ENCODE measurements around the gene CHST8. TPM values are rescaled to one million over a fixed set of nuclear protein-coding genes. Genes with fewer than 3 reads are reported as not detected.

The CHST8 gene
- total and polyA plus RNA-seq, 12 donors, result 0.13 to 0.50 (median 0.22) TPM; not detected in 3

DNA sequence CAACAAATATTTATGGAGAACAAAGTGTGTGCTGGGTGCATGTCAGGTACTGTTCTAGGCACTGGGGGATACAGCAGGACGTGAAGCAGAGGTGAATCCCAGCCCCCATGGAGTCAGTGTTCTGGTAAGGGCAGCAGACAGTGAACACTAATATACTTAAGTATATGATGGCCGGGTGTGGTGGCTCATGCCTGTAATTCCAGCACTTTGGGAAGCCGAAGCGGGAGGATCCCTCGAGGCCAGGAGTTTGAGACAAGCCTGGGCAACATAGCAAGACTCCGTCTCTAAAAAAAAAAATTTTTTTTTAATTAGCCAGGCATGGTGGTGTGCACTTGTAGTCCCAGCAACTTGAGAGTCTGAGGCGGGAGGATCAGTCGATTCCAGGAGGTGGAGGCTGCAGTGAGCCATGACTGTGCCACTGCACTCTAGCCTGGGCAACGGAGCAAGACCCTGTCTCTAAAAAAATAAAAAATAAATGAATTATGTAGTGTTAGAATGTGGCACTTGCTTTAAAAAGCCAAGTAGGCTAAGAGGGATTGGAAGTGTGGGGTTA lies 22.6 kb downstream of the CHST8 start:
- TF ChIP-seq, protein P1, sequence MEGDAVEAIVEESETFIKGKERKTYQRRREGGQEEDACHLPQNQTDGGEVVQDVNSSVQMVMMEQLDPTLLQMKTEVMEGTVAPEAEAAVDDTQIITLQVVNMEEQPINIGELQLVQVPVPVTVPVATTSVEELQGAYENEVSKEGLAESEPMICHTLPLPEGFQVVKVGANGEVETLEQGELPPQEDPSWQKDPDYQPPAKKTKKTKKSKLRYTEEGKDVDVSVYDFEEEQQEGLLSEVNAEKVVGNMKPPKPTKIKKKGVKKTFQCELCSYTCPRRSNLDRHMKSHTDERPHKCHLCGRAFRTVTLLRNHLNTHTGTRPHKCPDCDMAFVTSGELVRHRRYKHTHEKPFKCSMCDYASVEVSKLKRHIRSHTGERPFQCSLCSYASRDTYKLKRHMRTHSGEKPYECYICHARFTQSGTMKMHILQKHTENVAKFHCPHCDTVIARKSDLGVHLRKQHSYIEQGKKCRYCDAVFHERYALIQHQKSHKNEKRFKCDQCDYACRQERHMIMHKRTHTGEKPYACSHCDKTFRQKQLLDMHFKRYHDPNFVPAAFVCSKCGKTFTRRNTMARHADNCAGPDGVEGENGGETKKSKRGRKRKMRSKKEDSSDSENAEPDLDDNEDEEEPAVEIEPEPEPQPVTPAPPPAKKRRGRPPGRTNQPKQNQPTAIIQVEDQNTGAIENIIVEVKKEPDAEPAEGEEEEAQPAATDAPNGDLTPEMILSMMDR (IDR thresholded peaks at IDR 0.05), result no peak
- H3K27ac ChIP-seq, result no peak overlapping the region
- DNase-seq, result no peak
- 87 to 88% methylated on average over 9 of the region's 9 CpGs for WGBS, 2 donors
- H3K36me3 ChIP-seq, result no peaks in the 10 kb centered on the region
- peaks cover 0 to 23% (median 10%) of the 10 kb centered on the region in 7 donors for H3K27me3 ChIP-seq
- ATAC-seq, result no peak
- no peaks in the 10 kb centered on the region for H3K4me1 ChIP-seq
- intact Hi-C loops (cut with DNase I), result no loop called here
- no peaks in the 10 kb centered on the region for H3K9me3 ChIP-seq
- H3K4me3 ChIP-seq, result no peak overlapping the region

DNA sequence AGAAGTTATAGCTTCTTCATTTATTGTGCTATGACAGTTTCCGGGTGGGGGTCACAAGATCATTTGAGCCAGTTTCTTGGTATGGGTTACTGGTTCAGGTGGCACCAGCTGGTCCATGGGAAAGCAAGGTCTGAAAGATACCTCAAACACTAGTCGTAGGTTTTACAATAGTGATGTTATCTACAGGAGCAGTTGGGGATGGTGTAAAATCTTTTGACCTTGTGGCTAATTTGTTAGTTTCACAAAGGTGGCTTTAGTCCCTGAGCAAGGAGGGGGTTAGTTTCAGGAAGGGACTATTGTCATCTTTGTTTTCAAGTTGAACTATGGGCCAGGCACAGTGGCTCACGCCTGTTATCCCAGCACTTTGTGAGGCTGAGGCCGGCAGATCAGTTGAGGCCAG lies 24.6 kb downstream of the CHST8 start:
- Histone ChIP-seq H3K27ac (no peak overlapping the region), H3K4me3 (no peak overlapping the region), H3K36me3 (no peaks in the 10 kb centered on the region), H3K4me1 (no peaks in the 10 kb centered on the region), H3K9me3 (peaks cover 0 to 1% (median 0%) of the 10 kb centered on the region in 11 donors), H3K27me3 (peaks cover 0 to 13% (median under 1%) of the 10 kb centered on the region in 7 donors)
- TF ChIP-seq, protein P1 (IDR thresholded peaks at IDR 0.05), result no peak
- intact Hi-C loops (cut with DNase I), result no loop called here
- ATAC-seq (no peak), DNase-seq (no peak)
- WGBS, 2 donors, result 86 to 89% methylated on average over 4 of the region's 4 CpGs

DNA sequence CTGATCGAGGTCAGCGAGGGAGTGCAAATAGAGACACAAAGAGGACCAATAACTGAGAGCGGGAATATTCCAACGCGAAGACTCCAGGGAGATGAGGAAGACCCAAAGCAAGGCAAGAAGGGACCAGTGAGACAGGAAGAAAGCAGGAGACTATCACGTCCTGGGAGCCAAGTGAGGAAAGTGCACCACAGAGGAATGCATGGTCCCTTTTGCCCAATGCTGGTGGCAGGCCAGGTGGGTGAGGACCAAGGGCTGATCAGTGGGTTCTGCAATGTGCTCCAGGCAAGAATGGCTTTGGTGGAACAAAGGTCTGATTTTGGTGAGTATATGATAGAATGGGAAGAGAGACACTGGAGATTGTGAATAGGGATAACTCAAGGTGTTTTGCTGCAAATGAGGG lies 25.4 kb downstream of the CHST8 start:
- intact Hi-C loops (cut with DNase I), result no loop called here
- TF ChIP-seq, protein P1 (IDR thresholded peaks at IDR 0.05), result no peak
- no peak for DNase-seq
- 77 to 82% methylated on average over 6 of the region's 6 CpGs for WGBS, 2 donors
- no peaks in the 10 kb centered on the region for H3K4me1 ChIP-seq
- no peaks in the 10 kb centered on the region for H3K36me3 ChIP-seq
- no peak for ATAC-seq
- peaks cover 0 to 9% (median 0%) of the 10 kb centered on the region in 11 donors for H3K9me3 ChIP-seq
- H3K27ac ChIP-seq, result no peak overlapping the region
- no peak overlapping the region for H3K4me3 ChIP-seq
- H3K27me3 ChIP-seq, result peaks cover 0 to 13% (median 0%) of the 10 kb centered on the region in 7 donors

DNA sequence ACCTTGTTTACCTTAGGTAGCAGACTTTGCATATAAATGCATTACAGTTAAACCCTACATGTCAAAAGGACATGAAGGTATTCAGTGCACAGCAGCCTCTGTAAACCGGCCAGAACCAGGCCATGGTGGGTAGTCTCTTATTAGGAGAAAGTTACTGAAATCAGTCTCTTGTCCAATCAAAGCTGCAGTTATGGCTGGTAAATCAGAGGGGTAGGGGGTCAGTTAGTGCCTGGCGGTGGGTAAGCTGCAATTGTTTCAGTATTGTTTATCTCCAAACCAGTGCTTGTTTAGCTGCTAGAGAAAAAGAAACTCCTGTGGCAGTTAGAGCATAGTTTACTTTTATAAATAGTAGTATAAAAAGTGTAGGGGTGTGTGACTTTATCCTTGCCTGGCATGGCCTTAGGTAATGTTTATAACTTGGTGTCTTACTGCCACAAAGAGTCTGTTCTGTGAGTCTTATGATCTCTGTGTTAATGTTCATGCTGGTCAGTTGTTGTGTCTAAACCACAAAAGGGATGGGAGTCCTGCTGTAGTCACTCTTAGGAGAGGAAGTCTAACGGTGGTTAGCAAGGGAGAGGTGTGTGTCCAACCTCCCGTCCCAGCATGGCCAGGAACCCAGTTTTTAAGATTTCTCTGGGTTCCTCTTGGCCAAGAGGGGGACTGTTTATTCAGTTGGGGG lies 28.0 kb downstream of the CHST8 start:
- no peak for DNase-seq
- H3K27ac ChIP-seq, result no peak overlapping the region

More for the DNA sequence above, 28.0 kb downstream of the CHST8 start:
- Histone ChIP-seq H3K9me3 (peaks cover 0 to 15% (median 0%) of the 10 kb centered on the region in 11 donors), H3K4me3 (no peak overlapping the region), H3K4me1 (no peaks in the 10 kb centered on the region), H3K36me3 (no peaks in the 10 kb centered on the region), H3K27me3 (peaks cover 0 to 11% (median 3%) of the 10 kb centered on the region in 7 donors)
- TF ChIP-seq, protein P1 (IDR thresholded peaks at IDR 0.05), result no peak
- 50 to 53% methylated on average over 4 of the region's 4 CpGs for WGBS, 2 donors
- no peak for ATAC-seq
- intact Hi-C loops (cut with DNase I), result no loop called here

Data from heart right ventricle (tissue), 16 donors.